HG03378 (cell line): ENCODE measurements around the gene LRCH2.

Experiments
- ATAC-seq: cut with Tn5 transposase; IDR thresholded peaks from one replicate; pipeline ENCODE4 v1.9.1; 2021; ENCODE audit warnings: mild to moderate bottlenecking, moderate library complexity; ENCODE audit not compliant: unreplicated experiment

Gene LRCH2

GRCh38 chrX:115068896-115069295 lies 165.0 kb downstream of the LRCH2 start:
- no peak for ATAC-seq

DNA sequence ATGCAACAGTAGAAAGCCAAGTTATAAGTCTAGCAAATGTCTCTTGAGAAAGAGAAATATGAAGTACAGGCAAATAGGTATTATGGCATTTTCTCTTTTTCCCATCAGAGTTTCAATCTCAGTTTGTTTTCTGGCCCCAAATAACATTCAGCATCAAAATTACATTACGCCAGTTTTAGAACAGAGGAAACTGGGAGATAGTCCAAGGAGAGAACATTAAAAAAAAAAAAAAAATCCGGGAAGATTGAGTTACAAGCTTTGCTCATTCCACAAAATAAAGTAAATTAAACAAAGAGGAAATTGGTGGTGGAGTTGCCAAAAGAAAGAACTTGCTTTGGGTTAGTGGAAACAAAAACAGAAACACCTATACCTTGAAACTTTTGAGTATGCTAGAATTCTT lies 166.1 kb downstream of the LRCH2 start:
- no peak for ATAC-seq

DNA sequence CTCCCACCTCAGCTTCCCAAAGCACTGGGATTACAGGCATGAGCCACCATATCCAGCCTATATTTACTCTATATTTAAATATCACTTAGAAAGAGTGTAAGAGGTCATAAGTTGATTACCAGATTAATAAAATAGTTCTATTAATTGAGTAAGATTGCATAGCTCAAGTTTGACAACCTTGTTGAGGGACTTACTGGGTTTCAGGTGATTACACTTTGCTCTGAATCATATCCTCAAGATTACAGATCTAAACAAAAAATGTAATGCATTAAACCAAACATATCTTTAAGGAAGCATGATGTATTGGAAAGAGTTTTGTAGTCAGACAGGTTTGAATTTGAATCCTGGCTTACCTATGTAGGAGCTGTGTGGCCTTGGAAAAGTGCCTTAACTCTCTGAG lies 168.6 kb downstream of the LRCH2 start:
- no peak for ATAC-seq
